GM19468 (cell line): ENCODE data around the gene CES4A.
A peak's percentile ranks its signal among the peaks of the same experiment; 100 is the strongest.
"Not testable (repeated sequence)": the region's sequence is repeated elsewhere in the genome, so short reads cannot be mapped to it uniquely, and the experiment has no call there.

ENCODE experiments used
- ATAC-seq: cut with Tn5 transposase; IDR thresholded peaks from one replicate; pipeline ENCODE4 v1.9.1; 2021; ENCODE audit warnings: mild to moderate bottlenecking, moderate library complexity, moderate number of reproducible peaks; ENCODE audit not compliant: unreplicated experiment; ENCODE audit errors: extremely low read depth

Gene CES4A

GRCh38 chr16:66955363-66956153, 32.8 kb upstream of the CES4A start:
- not testable (repeated sequence) for ATAC-seq

GRCh38 chr16:66956154-66956457, 32.3 kb upstream of the CES4A start:
- not testable (repeated sequence) for ATAC-seq

GRCh38 chr16:66958857-66959703, 29.3 kb upstream of the CES4A start:
- no peak for ATAC-seq

GRCh38 chr16:66959704-66960161, 28.7 kb upstream of the CES4A start:
- ATAC-seq, result no peak

GRCh38 chr16:66960270-66960669, 28.1 kb upstream of the CES4A start:
- ATAC-seq, result no peak

- peak; percentile 76 for ATAC-seq
Measured at GRCh38 chr16:66961065-66961744, 27.2 kb upstream of the CES4A start, which contains the start of gene CES3. CES3 (plus strand) TSS chr16:66961266; CDS start chr16:66961308, 42 bp downstream.

- no peak for ATAC-seq
Measured at GRCh38 chr16:66961914-66962313, 26.5 kb upstream of the CES4A start.

- ATAC-seq, result no peak
Measured at GRCh38 chr16:66964049-66964448, 24.3 kb upstream of the CES4A start.

- ATAC-seq, result no peak
Measured at GRCh38 chr16:66968847-66969246, 19.5 kb upstream of the CES4A start.

- no peak for ATAC-seq
Measured at GRCh38 chr16:66970775-66971720, 17.3 kb upstream of the CES4A start.

- no peak for ATAC-seq
Measured at GRCh38 chr16:66972983-66973382, 15.4 kb upstream of the CES4A start.

- no peak for ATAC-seq
Measured at GRCh38 chr16:66973716-66974115, 14.7 kb upstream of the CES4A start.

- ATAC-seq, result not testable (repeated sequence)
Measured at GRCh38 chr16:66974156-66974931, 14.0 kb upstream of the CES4A start.

- not testable (repeated sequence) for ATAC-seq
Measured at GRCh38 chr16:66974932-66975246, 13.5 kb upstream of the CES4A start.

GRCh38 chr16:66975302-66975893, 13.0 kb upstream of the CES4A start:
- ATAC-seq, result no peak

- ATAC-seq, result no peak
Measured at GRCh38 chr16:66976746-66977145, 11.6 kb upstream of the CES4A start.

GRCh38 chr16:66977341-66978113, 10.9 kb upstream of the CES4A start:
- ATAC-seq, result no peak
